OCI-LY1 (cell line): ENCODE results near the gene HMCES.
A peak's percentile ranks its signal among the peaks of the same experiment; 100 is the strongest.

Source experiments
- H2AFZ ChIP-seq: fragments of 200-600 bp; sonication (generic), shearing (Covaris generic); 2 replicates; pipeline ENCODE4 v1.6.0; 2014; ENCODE audit warnings: antibody characterized with exemption, mild to moderate bottlenecking, low read length
- H3F3A ChIP-seq: fragments of 200-600 bp; sonication (generic), shearing (Covaris generic); 2 replicates; pipeline ENCODE4 v1.6.0; 2014; ENCODE audit warnings: mild to moderate bottlenecking, antibody characterized with exemption, low read length, moderate library complexity; ENCODE audit not compliant: insufficient read depth
- H3K27ac ChIP-seq: fragments of 200-600 bp; sonication (generic); 2 replicates; pipeline ENCODE4 v1.5.1; 2014; ENCODE audit warnings: low read length, mixed run types, mild to moderate bottlenecking, low read depth; ENCODE audit not compliant: poor library complexity, severe bottlenecking
- H3K27me3 ChIP-seq: fragments of 200-600 bp; sonication (generic); 2 replicates; pipeline ENCODE4 v1.6.0; 2014; ENCODE audit warnings: antibody characterized with exemption, mild to moderate bottlenecking, low read length, moderate library complexity; ENCODE audit not compliant: insufficient read depth
- H3K36me3 ChIP-seq: fragments of 200-600 bp; sonication (generic); 2 replicates; pipeline ENCODE4 v1.6.1; 2014; ENCODE audit warnings: mild to moderate bottlenecking, antibody characterized with exemption, low read length, moderate library complexity, mixed read lengths; ENCODE audit not compliant: insufficient read depth
- H3K4me1 ChIP-seq: fragments of 200-600 bp; sonication (generic); 2 replicates; pipeline ENCODE4 v1.5.1; 2014; ENCODE audit warnings: mild to moderate bottlenecking, low read length, moderate library complexity; ENCODE audit not compliant: insufficient read depth, severe bottlenecking
- H3K4me2 ChIP-seq: fragments of 200-600 bp; sonication (generic), shearing (Covaris generic); 2 replicates; pipeline ENCODE4 v1.6.1; 2014; ENCODE audit warnings: low read length
- H3K4me3 ChIP-seq: fragments of 200-600 bp; sonication (generic); 2 replicates; pipeline ENCODE4 v1.5.1; 2014; ENCODE audit warnings: low read length, low read depth, mild to moderate bottlenecking, mixed read lengths; ENCODE audit not compliant: poor library complexity, severe bottlenecking
- H3K79me2 ChIP-seq: fragments of 200-600 bp; shearing (Covaris generic); 2 replicates; pipeline ENCODE4 v1.6.1; 2016; ENCODE audit warnings: mixed run types, low read length, mixed read lengths; ENCODE audit not compliant: insufficient read depth
- H3K9ac ChIP-seq: fragments of 200-600 bp; sonication (generic), shearing (Covaris generic); 2 replicates; pipeline ENCODE4 v1.6.1; 2014; ENCODE audit warnings: mild to moderate bottlenecking, low read length, mixed read lengths
- H3K9me2 ChIP-seq: fragments of 200-600 bp; sonication (generic), shearing (Covaris generic); 2 replicates; pipeline ENCODE4 v1.6.1; 2014; ENCODE audit warnings: low read depth, mild to moderate bottlenecking, low read length, mixed read lengths
- H3K9me3 ChIP-seq: fragments of 200-600 bp; shearing (Covaris generic); 2 replicates; pipeline ENCODE4 v1.6.1; 2014; ENCODE audit warnings: low read length, mixed read lengths
- H4K20me1 ChIP-seq: fragments of 200-600 bp; sonication (generic), shearing (Covaris generic); 2 replicates; pipeline ENCODE4 v1.6.0; 2016; ENCODE audit warnings: mild to moderate bottlenecking, low read length; ENCODE audit not compliant: insufficient read depth
- CTCF ChIP-seq: fragments of 200-600 bp; sonication (generic), shearing (Covaris generic); IDR thresholded peaks from 2 replicates; pipeline ENCODE4 v1.5.1; 2017; ENCODE audit warnings: mild to moderate bottlenecking, antibody characterized with exemption, low read length, moderate library complexity, mixed read lengths
- EZH2 ChIP-seq: fragments of 200-600 bp; sonication (generic), shearing (Covaris generic); IDR thresholded peaks from 2 replicates; pipeline ENCODE4 v1.8.0; 2017; ENCODE audit warnings: borderline replicate concordance, mixed run types, mild to moderate bottlenecking, antibody characterized with exemption, low read length, moderate library complexity, mixed read lengths

The HMCES gene

GRCh38 chr3:129323651-129324294 lies 45.1 kb downstream of the HMCES start:
- Histone ChIP-seq H3K36me3 (peaks cover 9% of the 10 kb centered on the region; the same call in 1 of the 2 replicates), H3K79me2 (no peaks in the 10 kb centered on the region), H3K4me1 (no peaks in the 10 kb centered on the region), H3K27me3 (no peaks in the 10 kb centered on the region), H3K27ac (no peak overlapping the region), H2AFZ (no peak overlapping the region), H3K9me2 (no peaks in the 10 kb centered on the region), H3K4me3 (no peak overlapping the region), H3F3A (no peaks in the 10 kb centered on the region), H4K20me1 (no peaks in the 10 kb centered on the region), H3K4me2 (no peak overlapping the region), H3K9ac (no peak overlapping the region), H3K9me3 (no peaks in the 10 kb centered on the region)
- TF ChIP-seq EZH2 (no peak), CTCF (peak; percentile 44)

GRCh38 chr3:129324855-129325254 lies 46.2 kb downstream of the HMCES start:
- TF ChIP-seq EZH2 (no peak), CTCF (no peak)
- H3K27me3 ChIP-seq: no peaks in the 10 kb centered on the region
- no peak overlapping the region for H2AFZ ChIP-seq
- no peaks in the 10 kb centered on the region for H3K9me2 ChIP-seq
- peaks cover 9% of the 10 kb centered on the region; the same call in 1 of the 2 replicates for H3K36me3 ChIP-seq
- H3F3A ChIP-seq: no peaks in the 10 kb centered on the region
- no peaks in the 10 kb centered on the region for H3K9me3 ChIP-seq
- no peaks in the 10 kb centered on the region for H3K79me2 ChIP-seq
- H3K4me2 ChIP-seq: no peak overlapping the region
- no peaks in the 10 kb centered on the region for H4K20me1 ChIP-seq
- H3K9ac ChIP-seq: no peak overlapping the region
- no peak overlapping the region for H3K27ac ChIP-seq
- H3K4me3 ChIP-seq: no peak overlapping the region
- H3K4me1 ChIP-seq: no peaks in the 10 kb centered on the region

- Histone ChIP-seq H3K79me2 (no peaks in the 10 kb centered on the region), H3K4me2 (no peak overlapping the region), H4K20me1 (no peaks in the 10 kb centered on the region), H3K27me3 (no peaks in the 10 kb centered on the region), H3K9me2 (no peaks in the 10 kb centered on the region), H3K9me3 (no peaks in the 10 kb centered on the region), H3K36me3 (peaks cover 9% of the 10 kb centered on the region; the same call in 1 of the 2 replicates), H3F3A (no peaks in the 10 kb centered on the region), H3K9ac (no peak overlapping the region), H3K4me3 (no peak overlapping the region), H2AFZ (no peak overlapping the region), H3K4me1 (no peaks in the 10 kb centered on the region), H3K27ac (no peak overlapping the region)
- TF ChIP-seq CTCF: no peak
- no peak for TF ChIP-seq EZH2
These were observed 46.7 kb downstream of the HMCES start for GRCh38 chr3:129325383-129325782.
